ENCODE data around the gene SPATA9.
"Not testable (repeated sequence)": the region's sequence is repeated elsewhere in the genome, so short reads cannot be mapped to it uniquely, and the experiment has no call there.

The SPATA9 gene

DNA sequence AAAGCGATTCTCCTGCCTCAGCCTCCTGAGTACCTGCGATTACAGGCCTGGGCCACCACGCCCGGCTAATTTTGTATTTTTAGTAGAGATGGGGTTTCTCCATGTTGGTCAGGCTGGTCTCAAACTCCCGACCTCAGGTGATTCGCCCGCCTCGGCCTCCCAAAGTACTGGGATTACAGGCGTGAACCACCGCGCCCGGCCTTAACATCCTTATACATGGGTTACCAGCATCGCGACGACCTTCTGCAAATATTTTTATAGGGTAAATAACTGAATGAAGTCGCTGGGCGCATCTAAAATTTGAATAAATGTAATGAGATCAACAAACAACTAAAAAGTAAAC, 36.6 kb downstream of the SPATA9 start:
- DNase-seq (ENCODE audit: low read depth in 2 of 2): not testable (repeated sequence)

DNA sequence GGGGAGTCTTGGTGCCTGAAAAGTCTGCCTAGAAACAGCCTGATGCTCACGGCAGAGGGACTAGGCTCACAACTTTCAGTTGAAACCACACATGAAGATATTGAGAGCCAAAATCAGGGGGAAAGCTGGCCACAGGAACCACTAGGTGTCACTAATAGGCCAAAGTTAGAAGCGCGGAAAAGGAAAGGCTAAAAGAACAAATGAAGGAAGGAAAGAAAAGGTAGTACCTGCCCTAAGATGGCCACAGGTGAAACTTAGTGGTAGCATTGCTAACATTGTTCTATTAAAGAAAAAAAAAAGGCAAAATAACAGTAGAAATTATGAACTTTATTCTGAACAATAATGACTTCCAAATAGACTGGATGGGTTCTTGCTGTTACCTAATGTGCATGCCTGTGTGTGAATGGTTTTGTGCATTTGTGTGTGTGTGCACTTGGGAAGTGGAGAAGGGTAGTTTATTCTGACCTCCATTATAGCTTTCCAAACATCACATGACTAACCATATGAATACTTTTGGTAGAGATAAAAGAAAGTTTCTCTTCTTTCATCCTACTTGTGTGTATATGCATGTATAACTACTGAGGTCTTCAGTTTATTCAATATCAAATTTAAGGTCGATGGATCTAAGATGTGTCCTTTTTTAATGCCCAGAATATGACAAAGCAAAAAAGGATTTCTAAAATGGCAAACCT, 38.3 kb downstream of the SPATA9 start:
- DNase-seq (ENCODE audit: low read depth in 2 of 2): no peak

DNA sequence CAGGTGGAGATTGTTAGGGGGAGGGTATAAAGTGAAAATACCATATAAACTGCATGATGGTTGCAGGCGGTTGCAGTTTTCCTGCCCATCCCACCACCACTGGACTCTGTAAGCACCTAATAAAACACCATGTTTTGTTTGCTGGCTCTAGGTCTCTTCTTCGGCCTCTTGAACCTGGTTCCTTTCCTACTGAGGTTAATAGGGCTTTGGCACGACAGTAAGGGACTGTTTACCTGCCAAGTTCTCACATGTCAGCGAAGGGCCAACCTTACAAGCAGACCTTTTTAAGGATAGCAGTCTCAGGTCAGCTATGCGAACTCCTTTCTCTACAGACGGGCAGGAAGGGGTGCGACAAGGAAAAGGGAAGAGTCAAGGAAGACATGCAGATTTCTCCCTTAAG, 39.6 kb downstream of the SPATA9 start:
- DNase-seq (ENCODE audit: low read depth in 2 of 2): no peak

DNA sequence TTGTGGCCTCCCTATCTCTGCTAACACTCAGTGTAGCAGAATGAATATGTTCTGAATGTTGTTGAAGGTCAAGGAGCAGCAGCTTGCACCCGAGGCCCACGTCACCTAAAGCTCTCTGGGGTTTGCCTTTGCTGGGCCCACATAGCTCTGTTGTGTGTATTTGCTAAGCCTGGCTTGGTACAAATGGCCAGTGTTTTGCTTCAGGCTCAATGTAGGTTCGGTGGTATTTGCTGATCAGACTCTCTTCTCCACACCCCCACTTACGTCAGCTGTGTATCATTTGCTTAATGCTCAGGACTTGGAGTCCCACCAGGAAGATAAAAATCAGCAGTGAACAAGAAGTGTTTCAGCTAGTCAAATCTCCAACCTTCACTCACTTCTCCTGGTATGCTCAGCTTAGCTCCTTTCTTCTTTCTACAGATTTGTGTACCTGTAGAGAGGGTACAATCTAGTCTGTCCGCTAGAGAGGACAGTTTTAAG, 41.0 kb downstream of the SPATA9 start:
- DNase-seq (ENCODE audit: low read depth in 2 of 2): no peak

GRCh38 chr5:95638632-95639031, 44.2 kb downstream of the SPATA9 start:
- no peak for DNase-seq (ENCODE audit: low read depth in 2 of 2)

- DNase-seq (ENCODE audit: low read depth in 2 of 2): no peak
These were observed 48.7 kb downstream of the SPATA9 start for GRCh38 chr5:95634081-95634480.

- DNase-seq (ENCODE audit: low read depth in 2 of 2): no peak
These were observed 49.1 kb downstream of the SPATA9 start for GRCh38 chr5:95633671-95634070.

GRCh38 chr5:95632942-95633341, 49.8 kb downstream of the SPATA9 start:
- DNase-seq (ENCODE audit: low read depth in 2 of 2): not testable (repeated sequence)

GRCh38 chr5:95631991-95632675, 50.7 kb downstream of the SPATA9 start:
- DNase-seq (ENCODE audit: low read depth in 2 of 2): no peak

DNA sequence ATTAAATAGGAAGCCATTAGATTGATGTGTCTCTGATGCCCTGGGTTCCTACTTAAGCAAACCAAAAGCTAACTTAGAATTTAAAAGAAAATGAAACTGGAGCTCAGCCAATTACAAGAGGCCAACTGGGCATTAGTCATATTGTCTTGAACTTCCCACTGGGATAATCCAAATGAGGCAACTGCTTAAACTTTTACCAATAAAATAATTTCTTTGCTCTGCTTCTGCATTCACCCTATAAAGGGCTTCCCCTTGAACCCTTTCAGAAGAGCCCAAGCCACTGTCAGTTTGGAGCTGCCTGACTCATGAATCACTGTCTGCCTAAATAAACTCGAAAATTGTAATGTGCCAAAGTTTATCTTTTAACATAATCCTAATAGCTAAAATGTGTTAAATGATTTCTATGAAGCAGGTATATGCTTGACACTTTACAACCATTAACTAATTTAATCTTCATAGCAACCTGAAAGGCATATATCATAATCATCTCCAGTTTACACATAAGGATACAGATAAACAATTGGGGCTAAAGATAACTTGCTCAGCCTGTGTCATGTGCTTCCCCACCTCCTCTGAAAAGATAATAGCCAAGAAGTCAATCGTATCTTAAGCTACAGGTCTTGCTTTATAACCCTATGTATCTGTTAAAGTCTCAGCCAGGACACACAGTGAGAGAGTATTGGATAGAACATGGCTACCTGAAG, 51.4 kb downstream of the SPATA9 start:
- peak in 1 of 2 experiments; percentile 55 for DNase-seq (ENCODE audit: low read depth in 2 of 2)

- no peak for DNase-seq (ENCODE audit: low read depth in 2 of 2)
These were observed 52.3 kb downstream of the SPATA9 start for GRCh38 chr5:95630394-95630917.

DNA sequence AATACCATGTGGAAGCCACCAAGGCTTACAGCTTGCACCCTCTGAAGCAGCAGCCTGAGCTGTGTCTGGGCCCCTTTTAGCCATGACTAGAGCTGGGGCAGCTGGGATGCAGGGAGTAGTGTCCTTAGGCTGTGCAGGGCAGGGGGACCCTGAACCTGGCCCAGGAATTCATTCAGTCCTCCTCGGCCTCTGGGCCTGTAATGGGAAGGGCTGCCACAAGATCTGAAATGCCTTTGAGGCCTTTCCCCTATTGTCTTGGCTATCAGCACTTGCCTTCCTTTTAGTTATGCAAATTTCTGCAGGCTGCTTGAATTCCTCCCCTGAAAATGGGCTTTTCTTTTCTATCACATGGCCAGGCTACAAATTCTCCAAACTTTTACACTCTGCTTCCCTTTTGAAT, 53.9 kb downstream of the SPATA9 start:
- DNase-seq (ENCODE audit: low read depth in 2 of 2): no peak

DNA sequence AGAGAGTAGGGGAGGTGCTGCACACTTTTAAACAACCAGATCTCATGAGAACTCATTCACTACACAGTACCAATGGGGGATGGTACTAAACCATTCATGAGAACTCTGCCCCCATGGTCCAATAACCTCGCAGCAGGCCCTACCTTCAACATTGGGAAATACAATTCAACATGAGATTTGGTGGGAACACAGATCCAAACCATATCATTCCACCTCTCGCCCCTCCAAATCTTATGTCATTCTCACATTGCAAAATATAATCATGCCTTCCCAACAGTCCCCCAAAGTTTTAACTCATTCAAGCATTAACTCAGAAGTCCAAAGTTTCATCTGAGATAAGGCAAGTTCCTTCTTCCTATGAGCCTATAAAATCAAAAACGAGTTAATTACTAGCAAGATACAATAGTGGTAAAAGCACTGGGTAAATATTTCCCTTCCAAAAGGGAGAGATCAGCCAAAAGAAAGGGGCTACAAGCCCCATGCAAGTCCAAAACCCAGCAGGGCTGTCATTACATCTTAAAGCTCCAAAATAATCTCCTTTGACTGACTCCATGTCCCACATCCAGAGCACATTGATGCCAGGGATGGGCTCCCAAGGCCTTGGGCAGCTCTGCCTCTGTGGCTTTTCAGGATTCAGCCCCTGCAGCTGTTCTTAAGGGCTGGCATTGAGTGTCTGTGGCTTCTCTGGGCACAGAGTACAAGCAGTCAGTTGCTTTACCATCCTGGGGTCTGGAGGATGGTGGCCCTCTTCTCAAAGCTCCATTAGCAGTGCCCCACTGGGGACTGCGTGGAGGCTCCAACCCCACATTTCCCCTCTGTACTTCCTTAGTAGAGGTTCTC, 54.6 kb downstream of the SPATA9 start:
- no peak for DNase-seq (ENCODE audit: low read depth in 2 of 2)

DNA sequence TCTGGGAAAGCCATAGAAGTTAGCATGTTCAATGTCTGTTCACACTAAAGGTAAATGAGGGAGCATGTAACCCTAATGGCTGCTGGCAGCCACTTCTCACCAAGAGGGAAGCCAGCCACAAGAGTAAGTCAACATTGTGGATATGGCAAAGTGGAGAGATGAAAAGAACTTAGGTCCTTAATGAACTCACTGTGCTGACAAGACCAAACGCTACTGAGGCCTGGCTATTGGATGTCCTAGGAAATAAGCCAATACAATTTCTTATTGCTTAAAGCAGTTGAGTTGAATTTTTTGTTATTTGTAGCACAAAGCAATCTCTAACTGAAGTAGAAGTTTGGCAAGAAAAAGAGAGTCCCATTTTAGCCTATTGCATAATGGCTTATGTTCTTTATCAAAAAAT, 56.1 kb downstream of the SPATA9 start:
- DNase-seq (ENCODE audit: low read depth in 2 of 2): no peak

DNA sequence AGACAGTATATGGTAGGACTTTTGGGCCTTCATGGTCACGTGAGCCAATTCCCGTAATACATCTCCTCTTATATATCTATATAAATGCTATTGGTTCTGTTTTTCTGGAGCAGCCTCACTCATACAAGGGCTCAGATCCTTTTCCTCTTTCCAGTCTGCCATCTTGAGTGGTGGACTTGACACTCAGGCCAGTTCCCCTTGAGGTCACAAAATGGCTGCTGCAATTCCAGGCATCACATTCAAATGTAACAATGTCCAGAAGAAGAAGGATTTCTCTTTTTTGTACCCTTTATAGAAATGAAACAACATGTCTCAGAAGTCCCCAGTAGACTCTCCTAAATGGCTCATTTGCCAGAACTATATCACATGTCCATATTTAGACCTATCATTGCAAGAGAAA, 58.4 kb downstream of the SPATA9 start:
- no peak for DNase-seq (ENCODE audit: low read depth in 2 of 2)

GRCh38 chr5:95623706-95624105, 59.1 kb downstream of the SPATA9 start:
- DNase-seq (ENCODE audit: low read depth in 2 of 2): no peak

- DNase-seq (ENCODE audit: low read depth in 2 of 2): no peak
These were observed 60.8 kb downstream of the SPATA9 start for GRCh38 chr5:95621839-95622629.

DNA sequence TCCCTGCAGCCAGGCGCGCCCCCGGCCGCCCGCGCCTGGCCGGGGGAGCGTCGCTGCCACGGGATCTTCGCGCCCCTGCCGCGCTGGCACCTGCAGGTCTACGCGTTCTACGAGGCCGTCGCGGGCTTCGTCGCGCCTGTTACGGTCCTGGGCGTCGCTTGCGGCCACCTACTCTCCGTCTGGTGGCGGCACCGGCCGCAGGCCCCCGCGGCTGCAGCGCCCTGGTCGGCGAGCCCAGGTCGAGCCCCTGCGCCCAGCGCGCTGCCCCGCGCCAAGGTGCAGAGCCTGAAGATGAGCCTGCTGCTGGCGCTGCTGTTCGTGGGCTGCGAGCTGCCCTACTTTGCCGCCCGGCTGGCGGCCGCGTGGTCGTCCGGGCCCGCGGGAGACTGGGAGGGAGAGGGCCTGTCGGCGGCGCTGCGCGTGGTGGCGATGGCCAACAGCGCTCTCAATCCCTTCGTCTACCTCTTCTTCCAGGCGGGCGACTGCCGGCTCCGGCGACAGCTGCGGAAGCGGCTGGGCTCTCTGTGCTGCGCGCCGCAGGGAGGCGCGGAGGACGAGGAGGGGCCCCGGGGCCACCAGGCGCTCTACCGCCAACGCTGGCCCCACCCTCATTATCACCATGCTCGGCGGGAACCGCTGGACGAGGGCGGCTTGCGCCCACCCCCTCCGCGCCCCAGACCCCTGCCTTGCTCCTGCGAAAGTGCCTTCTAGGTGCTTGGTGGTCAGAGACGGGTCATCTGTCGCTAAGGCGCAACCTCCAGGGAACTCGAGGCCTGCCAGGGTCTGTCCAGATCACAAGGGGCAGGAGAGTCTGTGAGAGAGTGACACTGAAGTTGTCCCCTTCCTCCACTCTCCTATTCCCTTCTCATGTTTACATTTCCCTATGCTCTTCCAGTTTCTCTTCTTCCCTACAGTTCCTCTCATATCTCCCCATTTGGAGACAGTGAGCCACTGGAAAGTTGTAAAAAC, 61.6 kb downstream of the SPATA9 start:
- no peak for DNase-seq (ENCODE audit: low read depth in 2 of 2)

DNA sequence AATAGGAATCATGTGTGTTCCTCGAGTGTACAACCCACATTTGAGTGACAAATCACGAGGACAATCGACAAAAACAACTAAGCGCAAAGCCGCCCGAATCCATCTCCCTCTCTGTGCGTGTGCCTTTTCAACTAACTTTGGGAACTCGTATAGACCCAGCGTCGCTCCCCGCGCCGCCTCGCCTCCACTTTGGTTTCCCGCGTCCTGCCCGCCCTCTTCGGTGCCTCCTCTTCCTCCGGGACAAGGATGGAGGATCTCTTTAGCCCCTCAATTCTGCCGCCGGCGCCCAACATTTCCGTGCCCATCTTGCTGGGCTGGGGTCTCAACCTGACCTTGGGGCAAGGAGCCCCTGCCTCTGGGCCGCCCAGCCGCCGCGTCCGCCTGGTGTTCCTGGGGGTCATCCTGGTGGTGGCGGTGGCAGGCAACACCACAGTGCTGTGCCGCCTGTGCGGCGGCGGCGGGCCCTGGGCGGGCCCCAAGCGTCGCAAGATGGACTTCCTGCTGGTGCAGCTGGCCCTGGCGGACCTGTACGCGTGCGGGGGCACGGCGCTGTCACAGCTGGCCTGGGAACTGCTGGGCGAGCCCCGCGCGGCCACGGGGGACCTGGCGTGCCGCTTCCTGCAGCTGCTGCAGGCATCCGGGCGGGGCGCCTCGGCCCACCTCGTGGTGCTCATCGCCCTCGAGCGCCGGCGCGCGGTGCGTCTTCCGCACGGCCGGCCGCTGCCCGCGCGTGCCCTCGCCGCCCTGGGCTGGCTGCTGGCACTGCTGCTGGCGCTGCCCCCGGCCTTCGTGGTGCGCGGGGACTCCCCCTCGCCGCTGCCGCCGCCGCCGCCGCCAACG, 62.5 kb downstream of the SPATA9 start, which contains the start of gene GPR150:
Gene GPR150, plus strand, starts transcription at position 58 of the 840 bp plus-strand sequence. Its CDS starts 189 bp downstream, at position 247.
- no peak for DNase-seq (ENCODE audit: low read depth in 2 of 2)

All from fibroblast of skin of left quadriceps (primary cell).